ENCODE results near the gene ELOVL1. TPM values are rescaled to one million over a fixed set of nuclear protein-coding genes. Genes with fewer than 3 reads are reported as not detected.

The ELOVL1 gene
- total RNA-seq, 4 donors from 2014 or later, result 19.6 to 26.7 (median 21.4) TPM

DNA sequence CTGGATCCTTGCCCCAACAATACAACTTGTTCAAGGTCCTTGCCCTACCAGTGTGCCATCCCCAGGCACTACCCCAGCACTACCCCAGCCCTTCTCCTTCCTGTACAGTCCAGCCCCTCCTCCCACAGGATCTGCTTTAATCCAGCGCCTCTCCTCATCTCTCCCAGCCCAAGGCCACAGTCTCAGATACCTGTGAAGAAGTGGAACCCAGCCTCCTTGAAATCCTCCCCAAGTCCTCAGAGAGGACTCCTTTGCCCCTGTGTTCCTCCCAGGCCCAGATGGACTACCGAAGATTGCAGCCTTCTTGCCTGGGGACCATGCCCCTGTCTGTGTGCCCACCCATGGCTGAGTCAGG is 15.5 kb downstream of the ELOVL1 start:
- Histone ChIP-seq H3K4me1 (peaks cover 0 to 8% of the 10 kb centered on the region in 2 donors), H3K27me3 (no peaks in the 10 kb centered on the region), H3K27ac (no peak overlapping the region), H3K36me3 (no peaks in the 10 kb centered on the region), H3K4me3 (no peak overlapping the region), H3K9me3 (no peaks in the 10 kb centered on the region)
- in situ Hi-C loops (cut with MboI; ENCODE audit: low sequenced_read_pairs in 4 of 4), result no loop called here
- ATAC-seq, result no peak
- no peak for DNase-seq
- TF ChIP-seq, protein P1, sequence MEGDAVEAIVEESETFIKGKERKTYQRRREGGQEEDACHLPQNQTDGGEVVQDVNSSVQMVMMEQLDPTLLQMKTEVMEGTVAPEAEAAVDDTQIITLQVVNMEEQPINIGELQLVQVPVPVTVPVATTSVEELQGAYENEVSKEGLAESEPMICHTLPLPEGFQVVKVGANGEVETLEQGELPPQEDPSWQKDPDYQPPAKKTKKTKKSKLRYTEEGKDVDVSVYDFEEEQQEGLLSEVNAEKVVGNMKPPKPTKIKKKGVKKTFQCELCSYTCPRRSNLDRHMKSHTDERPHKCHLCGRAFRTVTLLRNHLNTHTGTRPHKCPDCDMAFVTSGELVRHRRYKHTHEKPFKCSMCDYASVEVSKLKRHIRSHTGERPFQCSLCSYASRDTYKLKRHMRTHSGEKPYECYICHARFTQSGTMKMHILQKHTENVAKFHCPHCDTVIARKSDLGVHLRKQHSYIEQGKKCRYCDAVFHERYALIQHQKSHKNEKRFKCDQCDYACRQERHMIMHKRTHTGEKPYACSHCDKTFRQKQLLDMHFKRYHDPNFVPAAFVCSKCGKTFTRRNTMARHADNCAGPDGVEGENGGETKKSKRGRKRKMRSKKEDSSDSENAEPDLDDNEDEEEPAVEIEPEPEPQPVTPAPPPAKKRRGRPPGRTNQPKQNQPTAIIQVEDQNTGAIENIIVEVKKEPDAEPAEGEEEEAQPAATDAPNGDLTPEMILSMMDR (IDR thresholded peaks at IDR 0.05 in 4 of 5, conservative IDR thresholded peaks at IDR 0.05 in 1 of 5), result no peak
- TF ChIP-seq POLR2A (IDR thresholded peaks at IDR 0.05), result no peak
- intact Hi-C loops (cut with DNase I; ENCODE audit: low total_unique reads), result no loop called here

DNA sequence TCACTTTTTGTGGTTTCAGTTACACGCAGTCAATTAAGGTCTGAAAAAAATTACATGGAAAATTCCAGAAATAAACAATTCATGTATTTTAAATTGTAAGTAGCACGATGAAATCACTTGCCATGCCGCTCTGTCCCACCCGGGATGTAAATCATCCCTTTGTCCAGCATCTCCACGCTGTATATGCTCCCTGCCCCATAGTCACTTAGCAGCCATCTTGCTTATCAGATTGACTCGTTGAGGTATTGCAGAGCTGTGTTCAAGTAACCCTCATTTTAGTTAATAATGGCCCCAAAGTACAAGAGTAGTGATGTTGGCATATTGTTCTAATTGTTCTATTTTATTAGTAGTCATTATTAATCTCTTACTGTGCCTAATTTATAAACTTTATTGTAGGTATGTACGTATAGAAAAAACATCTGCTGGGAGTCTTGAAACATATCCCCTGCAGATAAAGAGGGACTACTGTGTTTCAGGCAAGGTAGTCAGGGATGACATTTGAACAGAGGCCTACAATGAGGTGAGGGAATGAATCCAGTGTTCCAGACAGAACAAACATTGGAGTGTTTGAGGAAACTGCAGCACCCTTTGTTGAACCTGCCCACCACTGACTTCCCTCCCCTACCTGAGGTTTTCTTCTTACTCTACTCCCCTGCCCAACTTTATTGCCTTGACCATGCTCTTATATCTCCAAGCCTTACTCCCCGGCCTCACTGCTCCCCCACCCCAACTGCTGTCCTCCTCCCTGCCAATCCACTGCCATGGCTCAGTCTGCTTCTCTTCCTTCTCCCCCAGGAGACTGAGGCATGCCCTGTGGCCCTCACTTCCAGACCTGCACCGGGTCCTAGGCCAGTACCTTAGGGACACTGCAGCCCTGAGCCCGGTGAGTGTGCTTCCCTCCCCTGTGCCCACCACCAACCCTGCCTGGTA is 16.1 kb downstream of the ELOVL1 start:
- no peak overlapping the region for H3K4me3 ChIP-seq
- ATAC-seq, result no peak
- DNase-seq, result no peak
- intact Hi-C loops (cut with DNase I; ENCODE audit: low total_unique reads) (no loop called here), in situ Hi-C loops (cut with MboI; ENCODE audit: low sequenced_read_pairs in 4 of 4) (no loop called here)
- H3K27ac ChIP-seq, result no peak overlapping the region
- H3K9me3 ChIP-seq, result no peaks in the 10 kb centered on the region
- H3K27me3 ChIP-seq, result no peaks in the 10 kb centered on the region
- no peaks in the 10 kb centered on the region for H3K36me3 ChIP-seq
- TF ChIP-seq POLR2A (IDR thresholded peaks at IDR 0.05), result no peak
- TF ChIP-seq, protein P1 (IDR thresholded peaks at IDR 0.05 in 4 of 5, conservative IDR thresholded peaks at IDR 0.05 in 1 of 5), result no peak
- H3K4me1 ChIP-seq, result peaks cover 0 to 8% of the 10 kb centered on the region in 2 donors

DNA sequence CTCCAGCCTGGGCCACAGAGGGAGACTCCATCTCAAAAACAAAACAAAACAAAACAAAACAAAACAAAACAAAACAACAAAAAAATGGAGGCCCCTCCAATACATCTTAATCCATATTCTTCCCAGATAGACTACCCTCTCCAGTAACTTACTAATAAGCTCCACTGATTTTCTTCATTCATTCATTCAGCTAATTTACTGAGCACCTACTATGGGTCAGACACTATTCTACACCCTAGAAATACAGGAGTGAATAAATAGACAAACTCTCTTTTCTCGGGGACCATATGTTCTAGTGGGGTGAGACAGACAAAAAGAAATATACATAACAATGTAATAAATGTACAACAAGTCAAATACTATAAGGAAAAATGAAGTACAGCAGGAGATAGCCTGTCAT is 16.8 kb downstream of the ELOVL1 start:
- H3K27me3 ChIP-seq, result no peaks in the 10 kb centered on the region
- intact Hi-C loops (cut with DNase I; ENCODE audit: low total_unique reads), result no loop called here
- TF ChIP-seq, protein P1 (IDR thresholded peaks at IDR 0.05 in 4 of 5, conservative IDR thresholded peaks at IDR 0.05 in 1 of 5), result no peak
- TF ChIP-seq POLR2A (IDR thresholded peaks at IDR 0.05), result no peak
- ATAC-seq (no peak), DNase-seq (no peak)
- in situ Hi-C loops (cut with MboI; ENCODE audit: low sequenced_read_pairs in 4 of 4), result no loop called here
- H3K27ac ChIP-seq, result no peak overlapping the region
- no peaks in the 10 kb centered on the region for H3K9me3 ChIP-seq
- H3K36me3 ChIP-seq, result no peaks in the 10 kb centered on the region
- H3K4me3 ChIP-seq, result no peak overlapping the region
- H3K4me1 ChIP-seq, result peaks cover under 1 to 8% of the 10 kb centered on the region in 2 donors

DNA sequence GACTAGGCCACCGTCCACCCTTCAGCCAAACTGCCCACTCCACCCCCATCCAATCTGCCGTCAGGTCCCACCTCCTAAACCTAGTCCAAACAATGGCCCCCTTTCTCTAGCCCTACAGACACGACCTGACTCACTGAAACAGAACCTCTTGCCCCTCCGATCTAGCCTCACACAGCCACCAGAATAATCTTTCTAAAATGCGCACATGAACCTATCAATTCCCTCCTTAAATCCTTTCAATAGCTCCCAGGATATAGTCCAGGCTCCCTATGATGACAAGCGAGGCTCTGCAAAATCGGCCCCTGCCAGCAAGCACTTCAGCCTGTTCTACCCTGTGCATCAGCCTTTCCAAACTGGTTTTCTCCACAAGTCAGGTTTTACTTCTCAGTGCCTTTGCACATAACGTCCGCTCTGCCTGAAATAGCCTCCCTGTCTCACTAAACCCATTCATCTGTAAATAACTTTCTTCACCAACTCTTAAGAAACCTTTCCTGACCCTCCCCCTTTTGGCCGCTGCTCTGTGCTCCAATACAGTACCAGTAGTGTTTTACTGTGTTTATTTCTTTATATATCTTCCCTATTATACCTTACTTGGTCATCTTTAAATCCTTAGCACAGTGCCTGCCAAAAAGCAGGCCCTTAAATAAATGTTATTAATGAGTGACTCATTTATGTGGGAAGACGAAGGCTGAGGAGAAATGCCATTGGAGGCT is 18.1 kb downstream of the ELOVL1 start:
- in situ Hi-C loops (cut with MboI; ENCODE audit: low sequenced_read_pairs in 4 of 4), result no loop called here
- ATAC-seq, result no peak
- peaks cover 10 to 11% of the 10 kb centered on the region in 2 donors for H3K4me1 ChIP-seq
- no peaks in the 10 kb centered on the region for H3K9me3 ChIP-seq
- intact Hi-C loops (cut with DNase I; ENCODE audit: low total_unique reads), result loop anchor here (1.0 to 2.0 kb wide), 2 partner anchors 19 to 39 kb away; partner anchors contain the start of genes ELOVL1, MED8 and SZT2
- H3K4me3 ChIP-seq, result peak overlapping the region; percentile 64 to 83 (median 70)
- H3K36me3 ChIP-seq, result no peaks in the 10 kb centered on the region
- no peak for DNase-seq
- TF ChIP-seq POLR2A (IDR thresholded peaks at IDR 0.05), result no peak
- TF ChIP-seq, protein P1 (IDR thresholded peaks at IDR 0.05 in 4 of 5, conservative IDR thresholded peaks at IDR 0.05 in 1 of 5), result no peak
- H3K27ac ChIP-seq, result peak overlapping the region; percentile 66 to 85 (median 78)
- H3K27me3 ChIP-seq, result no peaks in the 10 kb centered on the region

Measured in gastrocnemius medialis (tissue), 4 donors.